K562 (cell line): Measurements from ENCODE around the gene SLC2A4. TPM values are rescaled to one million over a fixed set of nuclear protein-coding genes. Genes with fewer than 3 reads are reported as not detected.
A peak's percentile ranks its signal among the peaks of the same experiment; 100 is the strongest.

Source experiments
- UBTF ChIP-seq, 2 experiments: IDR thresholded peaks; 2 replicates each; pipeline ENCODE4 v1.6.1; 2012; ENCODE audit warnings: improper control_type of control experiment in 2 of 2, low read depth in 2 of 2, low read length in 2 of 2, borderline replicate concordance in 1 of 2
- ZNF740 ChIP-seq, 3 experiments: fragments of 200-800 bp in 1 of 3; sonication (Bioruptor generic) in 1 of 3; sonication (generic) in 1 of 3; formaldehyde crosslinking in 1 of 3; IDR thresholded peaks; 2 replicates each; pipeline versions ENCODE4 v1.6.1 to v1.8.0; 2016 to 2022; ENCODE audit warnings: mild to moderate bottlenecking in 2 of 3, missing compliant biosample characterization in 2 of 3, missing genetic modification characterization in 2 of 3, missing genetic modification reagents in 1 of 3
- polyA plus RNA-seq, 8 experiments: library from polyadenylated mRNA; depleted of rRNA in 4 of 8; stranded (reverse) in 5 of 8; unstranded in 3 of 8; fragments of >200 nt; fragmentation: Nextera tagmentation in 2 of 8; fragmentation: Illumina TruSeq in 1 of 8; extraction: Ambion mirVana in 2 of 8; extraction: Trizol in 1 of 8; gene quantifications; 2 replicates each; pipeline versions ENCODE4 v1.2.1 to v1.2.3, GENCODE V29; 2011 to 2014; ENCODE audit warnings: inconsistent platforms in 1 of 8, missing spikeins in 1 of 8
- total RNA-seq, 7 experiments: library from RNA; depleted of rRNA in 6 of 7; stranded (reverse); fragments of >200 nt in 6 of 7; fragmentation: Illumina TruSeq in 2 of 7; extraction: Trizol in 2 of 7; gene quantifications; 2 replicates each; pipeline versions ENCODE4 v1.2.1 to v1.2.3, GENCODE V29; 2011 to 2021; ENCODE audit warnings: low replicate concordance in 1 of 7
- TF ChIP-seq, protein P1 (sequence below): fragments of 250-450 bp; sonication (Bioruptor Pico); IDR thresholded peaks from 2 replicates; pipeline ENCODE4 v1.5.0; 2021
- TF ChIP-seq, protein P2 (sequence below): IDR thresholded peaks from 2 replicates; pipeline ENCODE4 v1.6.1; 2014; ENCODE audit warnings: antibody characterized with exemption
- TF ChIP-seq, protein P3 (sequence below), 2 experiments: fragments of 450-650 bp in 1 of 2; sonication (generic) in 1 of 2; formaldehyde crosslinking in 1 of 2; IDR thresholded peaks; 2 replicates each; pipeline versions ENCODE4 v1.7.1 to v1.9.0; 2016 to 2022; ENCODE audit warnings: inconsistent platforms in 1 of 2, mild to moderate bottlenecking in 1 of 2, missing genetic modification reagents in 1 of 2

The SLC2A4 gene
- total and polyA plus RNA-seq, 9 of the 15 experiments (the other 6 are each of a cell fraction or from before 2014, with no cell fraction given) = 0.74 to 3.5 (median 1.6) TPM

DNA sequence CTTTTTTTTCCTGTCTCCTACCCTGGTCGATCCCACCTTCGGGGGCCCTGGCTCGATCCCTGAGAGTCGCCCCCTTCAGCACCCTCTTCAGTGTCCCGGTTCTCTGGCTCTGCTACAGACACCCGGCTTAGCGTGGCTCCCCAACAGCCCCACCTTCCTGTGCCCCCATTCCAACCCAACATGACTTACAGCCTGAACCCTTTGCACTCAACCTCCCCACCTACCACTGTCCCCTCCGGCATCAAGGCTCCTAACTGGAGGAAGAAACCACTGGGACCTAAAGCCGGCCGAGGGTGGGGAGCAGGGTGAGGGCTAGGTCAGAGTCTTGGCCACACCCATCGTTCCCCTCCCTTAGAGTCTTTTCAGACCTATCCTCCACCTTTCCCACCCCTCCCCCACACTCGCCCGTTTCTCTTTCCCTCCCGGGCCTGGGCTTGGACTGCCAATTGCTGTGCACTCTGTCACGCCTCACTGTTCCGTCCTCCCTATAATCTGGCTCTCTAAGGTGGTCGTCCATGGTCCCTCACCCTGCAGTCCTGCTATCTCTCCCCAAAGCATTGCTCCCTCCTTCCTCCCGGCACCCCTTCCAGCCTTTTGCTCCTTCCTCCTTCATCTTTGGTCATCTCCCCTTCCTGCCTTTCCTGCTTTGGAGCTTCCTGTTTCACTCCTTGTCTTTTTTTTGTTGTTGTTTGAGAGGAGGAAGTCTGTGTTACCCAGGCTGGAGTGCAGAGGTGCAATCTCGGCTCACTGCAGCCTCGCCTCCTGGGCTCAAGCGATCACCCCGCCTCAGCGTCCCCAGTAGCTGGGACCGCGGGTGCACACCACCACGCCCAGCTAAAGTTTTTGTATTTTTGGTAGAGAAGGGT is 18.4 kb upstream of the SLC2A4 start (continued):
- TF ChIP-seq, protein P1, sequence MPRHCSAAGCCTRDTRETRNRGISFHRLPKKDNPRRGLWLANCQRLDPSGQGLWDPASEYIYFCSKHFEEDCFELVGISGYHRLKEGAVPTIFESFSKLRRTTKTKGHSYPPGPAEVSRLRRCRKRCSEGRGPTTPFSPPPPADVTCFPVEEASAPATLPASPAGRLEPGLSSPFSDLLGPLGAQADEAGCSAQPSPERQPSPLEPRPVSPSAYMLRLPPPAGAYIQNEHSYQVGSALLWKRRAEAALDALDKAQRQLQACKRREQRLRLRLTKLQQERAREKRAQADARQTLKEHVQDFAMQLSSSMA (CRISPR knock-in tag) = no peak
- TF ChIP-seq, protein P2, sequence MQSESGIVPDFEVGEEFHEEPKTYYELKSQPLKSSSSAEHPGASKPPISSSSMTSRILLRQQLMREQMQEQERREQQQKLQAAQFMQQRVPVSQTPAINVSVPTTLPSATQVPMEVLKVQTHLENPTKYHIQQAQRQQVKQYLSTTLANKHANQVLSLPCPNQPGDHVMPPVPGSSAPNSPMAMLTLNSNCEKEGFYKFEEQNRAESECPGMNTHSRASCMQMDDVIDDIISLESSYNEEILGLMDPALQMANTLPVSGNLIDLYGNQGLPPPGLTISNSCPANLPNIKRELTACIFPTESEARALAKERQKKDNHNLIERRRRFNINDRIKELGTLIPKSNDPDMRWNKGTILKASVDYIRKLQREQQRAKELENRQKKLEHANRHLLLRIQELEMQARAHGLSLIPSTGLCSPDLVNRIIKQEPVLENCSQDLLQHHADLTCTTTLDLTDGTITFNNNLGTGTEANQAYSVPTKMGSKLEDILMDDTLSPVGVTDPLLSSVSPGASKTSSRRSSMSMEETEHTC = no peak
- TF ChIP-seq UBTF (IDR thresholded peaks at IDR 0.05; ENCODE audit: borderline replicate concordance in 1 of 2, low read depth in 2 of 2, low read length in 2 of 2) = no peak
- TF ChIP-seq, protein P3, sequence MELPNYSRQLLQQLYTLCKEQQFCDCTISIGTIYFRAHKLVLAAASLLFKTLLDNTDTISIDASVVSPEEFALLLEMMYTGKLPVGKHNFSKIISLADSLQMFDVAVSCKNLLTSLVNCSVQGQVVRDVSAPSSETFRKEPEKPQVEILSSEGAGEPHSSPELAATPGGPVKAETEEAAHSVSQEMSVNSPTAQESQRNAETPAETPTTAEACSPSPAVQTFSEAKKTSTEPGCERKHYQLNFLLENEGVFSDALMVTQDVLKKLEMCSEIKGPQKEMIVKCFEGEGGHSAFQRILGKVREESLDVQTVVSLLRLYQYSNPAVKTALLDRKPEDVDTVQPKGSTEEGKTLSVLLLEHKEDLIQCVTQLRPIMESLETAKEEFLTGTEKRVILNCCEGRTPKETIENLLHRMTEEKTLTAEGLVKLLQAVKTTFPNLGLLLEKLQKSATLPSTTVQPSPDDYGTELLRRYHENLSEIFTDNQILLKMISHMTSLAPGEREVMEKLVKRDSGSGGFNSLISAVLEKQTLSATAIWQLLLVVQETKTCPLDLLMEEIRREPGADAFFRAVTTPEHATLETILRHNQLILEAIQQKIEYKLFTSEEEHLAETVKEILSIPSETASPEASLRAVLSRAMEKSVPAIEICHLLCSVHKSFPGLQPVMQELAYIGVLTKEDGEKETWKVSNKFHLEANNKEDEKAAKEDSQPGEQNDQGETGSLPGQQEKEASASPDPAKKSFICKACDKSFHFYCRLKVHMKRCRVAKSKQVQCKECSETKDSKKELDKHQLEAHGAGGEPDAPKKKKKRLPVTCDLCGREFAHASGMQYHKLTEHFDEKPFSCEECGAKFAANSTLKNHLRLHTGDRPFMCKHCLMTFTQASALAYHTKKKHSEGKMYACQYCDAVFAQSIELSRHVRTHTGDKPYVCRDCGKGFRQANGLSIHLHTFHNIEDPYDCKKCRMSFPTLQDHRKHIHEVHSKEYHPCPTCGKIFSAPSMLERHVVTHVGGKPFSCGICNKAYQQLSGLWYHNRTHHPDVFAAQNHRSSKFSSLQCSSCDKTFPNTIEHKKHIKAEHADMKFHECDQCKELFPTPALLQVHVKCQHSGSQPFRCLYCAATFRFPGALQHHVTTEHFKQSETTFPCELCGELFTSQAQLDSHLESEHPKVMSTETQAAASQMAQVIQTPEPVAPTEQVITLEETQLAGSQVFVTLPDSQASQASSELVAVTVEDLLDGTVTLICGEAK (IDR thresholded peaks at IDR 0.05) = peak; percentile 57
- TF ChIP-seq, protein P3 (CRISPR knock-in tag; IDR thresholded peaks at IDR 0.05) = no peak
- no peak for TF ChIP-seq ZNF740 (CRISPR knock-in tag; IDR thresholded peaks at IDR 0.05)
- no peak for TF ChIP-seq ZNF740 (tag; IDR thresholded peaks at IDR 0.05)
